Stimulated activated CD4-positive, alpha-beta T cell treated with anti-CD3 and anti-CD28 coated beads, Interleukin-12 subunit alpha, Interleukin-12 subunit beta, amount 100 ng/mL, for 24 hours (primary cell): ENCODE data around the gene GALK1.

Experiments used
- DNase-seq, 2 experiments: peaks; one replicate each; pipeline ENCODE4 v3.0.0-alpha.2; 2020; ENCODE audit warnings: low read depth in 2 of 2

Gene GALK1

GRCh38 chr17:75750661-75751423, 14.2 kb downstream of the GALK1 start:
- no peak for DNase-seq

GRCh38 chr17:75749545-75750389, 15.2 kb downstream of the GALK1 start:
- peak; percentile 75 to 89 for DNase-seq

GRCh38 chr17:75748706-75749105, 16.3 kb downstream of the GALK1 start:
- no peak for DNase-seq

GRCh38 chr17:75743625-75744206, 21.3 kb downstream of the GALK1 start:
- no peak for DNase-seq

DNA sequence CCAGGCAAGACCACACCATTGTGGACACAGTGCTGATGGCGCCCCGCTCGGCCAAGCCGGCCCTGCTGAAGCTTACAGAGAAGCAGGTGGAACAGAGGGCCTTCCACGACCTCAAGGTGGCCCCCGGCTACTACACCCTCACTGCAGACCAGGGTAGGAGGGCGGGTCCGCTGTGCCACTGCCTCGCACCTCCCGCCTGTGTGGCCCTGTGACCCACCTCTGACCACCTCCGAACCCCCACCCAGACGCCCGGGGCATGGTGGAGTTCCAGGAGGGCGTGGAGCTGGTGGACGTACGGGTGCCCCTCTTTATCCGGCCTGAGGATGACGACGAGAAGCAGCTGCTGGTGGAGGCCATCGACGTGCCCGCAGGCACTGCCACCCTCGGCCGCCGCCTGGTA, 22.7 kb downstream of the GALK1 start:
- DNase-seq: no peak

DNA sequence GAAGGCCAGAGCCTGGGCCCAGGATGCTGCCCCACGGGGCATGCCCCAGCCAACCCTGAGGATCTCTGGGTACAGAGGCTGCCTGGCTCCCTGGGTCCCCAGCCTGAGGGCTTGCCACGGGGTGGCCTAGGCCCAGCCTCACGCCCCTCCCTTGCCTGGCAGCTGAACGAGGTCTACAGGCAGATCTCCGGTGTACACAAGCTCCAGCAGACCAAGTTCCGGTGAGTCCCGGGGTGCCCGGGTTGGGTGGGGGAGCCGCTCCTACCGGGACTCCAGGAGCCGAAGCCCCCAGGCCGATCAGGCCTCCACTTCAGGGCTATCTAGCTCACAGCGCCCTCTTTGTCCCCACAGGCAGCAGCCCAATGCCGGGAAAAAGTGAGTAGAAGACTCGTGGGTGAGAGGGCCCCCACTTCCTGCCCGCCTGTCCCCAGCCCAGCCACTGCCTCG, 24.3 kb downstream of the GALK1 start:
- no peak for DNase-seq

- DNase-seq: no peak
Observed at GRCh38 chr17:75740215-75740614, 24.8 kb downstream of the GALK1 start.

GRCh38 chr17:75739801-75740200, 25.2 kb downstream of the GALK1 start:
- no peak for DNase-seq

DNA sequence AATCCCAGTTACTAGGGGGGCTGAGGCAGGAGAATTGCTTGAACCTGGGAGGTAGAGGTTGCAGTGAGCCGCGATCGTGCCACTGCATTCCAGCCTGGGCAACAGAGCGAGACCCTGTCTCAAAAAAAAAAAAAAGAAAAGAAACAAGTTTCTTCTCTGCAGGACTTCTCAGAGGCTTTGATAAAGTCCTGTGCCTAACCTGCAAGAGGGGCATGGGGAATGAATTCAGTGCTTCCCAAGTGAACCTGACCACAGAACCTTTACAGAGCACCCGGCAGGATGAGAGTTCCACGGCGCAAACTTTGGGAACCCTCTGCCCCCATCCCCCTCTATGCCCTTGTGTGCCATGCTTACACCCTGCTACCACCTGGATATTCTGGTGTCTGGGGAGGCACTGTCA, 25.8 kb downstream of the GALK1 start:
- no peak for DNase-seq

GRCh38 chr17:75738218-75738802, 26.7 kb downstream of the GALK1 start:
- no peak for DNase-seq

DNA sequence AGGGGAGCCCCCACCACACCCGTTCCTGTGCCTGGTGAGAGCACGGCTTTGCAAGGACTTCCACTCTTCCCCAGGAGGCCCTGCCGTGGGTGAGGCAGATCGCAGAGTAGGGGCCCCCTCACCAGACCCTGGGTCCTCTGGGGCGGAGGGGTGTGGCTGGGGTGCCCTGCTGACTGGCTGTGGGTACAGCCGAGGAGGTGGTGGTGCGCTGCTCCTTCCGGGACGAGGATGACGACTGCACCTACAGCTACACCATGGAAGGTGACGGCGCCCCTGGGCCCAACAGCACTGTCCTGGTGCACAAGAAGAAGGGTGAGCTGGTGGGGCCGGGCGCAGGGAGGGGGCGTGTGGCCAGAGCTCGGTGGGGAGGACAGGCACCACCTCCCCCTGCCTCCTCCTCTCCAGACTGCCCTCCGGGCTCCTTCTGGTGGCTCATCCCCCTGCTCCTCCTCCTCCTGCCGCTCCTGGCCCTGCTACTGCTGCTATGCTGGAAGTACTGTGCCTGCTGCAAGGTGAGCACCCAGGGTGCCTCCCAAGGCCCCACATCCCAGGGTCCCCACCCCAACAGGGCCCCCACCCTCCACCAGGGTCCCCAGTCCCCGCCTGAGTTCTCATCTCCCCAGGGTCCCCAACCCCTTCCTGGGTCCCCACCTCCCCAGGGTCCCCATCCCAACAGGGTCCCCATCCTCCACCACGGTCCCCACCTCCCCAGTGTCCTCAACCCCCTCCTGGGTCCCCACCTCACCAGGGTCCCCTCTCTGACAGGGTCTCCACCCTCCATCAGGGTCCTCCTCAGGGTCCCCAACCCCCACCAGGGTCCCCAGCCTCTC, 27.6 kb downstream of the GALK1 start:
- no peak for DNase-seq

- DNase-seq: no peak
Observed at GRCh38 chr17:75736173-75736835, 28.7 kb downstream of the GALK1 start.

DNA sequence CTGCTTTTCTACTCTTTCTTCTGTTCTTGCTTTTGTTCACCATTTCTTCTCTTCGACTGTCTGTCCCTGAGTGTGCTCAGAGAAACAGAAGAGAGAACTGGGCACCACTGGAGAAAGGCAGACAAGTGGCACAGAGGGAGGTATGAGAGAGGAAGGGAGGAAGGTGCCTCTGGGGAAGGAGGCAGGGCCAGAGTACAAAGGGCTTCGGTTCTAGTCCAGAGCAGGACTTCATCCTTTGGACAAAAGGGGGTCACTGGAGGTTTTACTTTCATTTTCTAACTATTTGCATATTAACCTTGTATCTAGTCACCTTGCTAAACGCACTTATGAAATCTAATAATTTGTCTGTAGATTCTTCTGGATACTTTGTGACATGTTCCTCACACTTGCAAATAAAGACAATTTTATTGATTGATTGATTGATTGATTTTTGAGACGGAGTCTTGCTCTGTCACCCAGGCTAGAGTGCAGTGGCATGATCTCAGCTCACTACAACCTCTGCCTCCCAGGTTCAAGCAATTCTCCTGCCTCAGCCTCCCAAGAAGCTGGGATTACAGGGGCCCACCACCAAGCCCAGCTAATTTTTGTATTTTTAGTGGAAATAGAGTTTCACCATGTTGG, 30.2 kb downstream of the GALK1 start:
- DNase-seq: no peak

- no peak for DNase-seq
Observed at GRCh38 chr17:75733471-75733870, 31.5 kb downstream of the GALK1 start.

DNA sequence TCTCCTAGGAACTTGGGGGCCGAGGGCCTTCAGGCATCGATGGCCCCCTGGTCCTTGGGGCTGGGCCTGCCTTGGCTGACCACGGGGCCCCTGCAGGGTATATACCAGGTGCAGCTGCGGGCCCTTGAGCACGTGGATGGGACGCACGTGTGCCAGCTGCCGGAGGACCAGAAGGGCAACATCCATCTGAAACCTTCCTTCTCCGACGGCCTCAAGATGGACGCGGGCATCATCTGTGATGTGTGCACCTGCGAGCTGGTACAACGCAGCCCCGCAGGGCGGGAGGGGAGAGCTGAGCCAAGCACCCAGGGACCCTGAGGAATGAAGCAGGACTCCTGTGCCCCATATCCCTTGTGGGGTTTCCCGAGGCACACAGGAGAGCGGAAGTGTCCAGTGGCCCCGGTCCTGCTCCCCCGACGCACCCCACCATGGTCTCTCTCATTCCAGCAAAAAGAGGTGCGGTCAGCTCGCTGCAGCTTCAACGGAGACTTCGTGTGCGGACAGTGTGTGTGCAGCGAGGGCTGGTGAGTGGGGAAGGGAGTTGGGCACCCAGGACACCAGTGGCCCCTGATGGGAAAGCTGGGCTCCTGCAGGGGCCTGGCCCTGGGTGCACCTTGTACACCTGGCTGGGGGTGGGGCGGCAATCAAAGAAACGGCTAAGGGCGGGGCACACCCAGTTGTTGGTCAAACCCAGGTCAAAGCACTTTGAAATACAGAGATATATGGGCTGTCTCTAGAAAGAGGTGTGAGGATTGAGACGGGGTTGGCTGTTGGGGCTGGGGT, 33.1 kb downstream of the GALK1 start:
- no peak for DNase-seq

GRCh38 chr17:75731086-75731715, 33.8 kb downstream of the GALK1 start:
- DNase-seq: no peak

DNA sequence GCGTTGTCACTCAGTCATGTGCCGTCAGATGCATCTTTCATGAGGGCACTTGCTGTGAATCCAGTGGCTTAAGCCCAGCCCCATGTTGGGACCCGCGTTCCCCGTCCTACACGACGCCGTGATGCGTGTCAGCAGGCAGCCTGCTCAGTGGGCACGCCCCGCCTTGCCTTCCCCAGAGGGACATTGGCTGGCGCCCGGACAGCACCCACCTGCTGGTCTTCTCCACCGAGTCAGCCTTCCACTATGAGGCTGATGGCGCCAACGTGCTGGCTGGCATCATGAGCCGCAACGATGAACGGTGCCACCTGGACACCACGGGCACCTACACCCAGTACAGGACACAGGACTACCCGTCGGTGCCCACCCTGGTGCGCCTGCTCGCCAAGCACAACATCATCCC, 34.9 kb downstream of the GALK1 start:
- no peak for DNase-seq

- no peak for DNase-seq
Observed at GRCh38 chr17:75729351-75729750, 35.6 kb downstream of the GALK1 start.

- DNase-seq: no peak
Observed at GRCh38 chr17:75727391-75727790, 37.6 kb downstream of the GALK1 start.
